H1 (cell line): ENCODE data around the gene ADAMTSL2. TPM values are rescaled to one million over a fixed set of nuclear protein-coding genes. Genes with fewer than 3 reads are reported as not detected.

Experiments used
- CTCF ChIA-PET: fragments of 300-600 bp; sonication (Branson Sonifier 250); formaldehyde crosslinking; loops from one replicate; lab custom pipeline; 2021; ENCODE audit not compliant: partially characterized antibody; lab: Charles Lee
- POLR2A ChIA-PET: fragments of 300-600 bp; sonication (Branson Sonifier 250); formaldehyde crosslinking; loops from one replicate; lab custom pipeline; 2021; ENCODE audit warnings: inconsistent platforms; ENCODE audit not compliant: partially characterized antibody; lab: Charles Lee
- DNase-seq, 2 experiments: peaks; one replicate each; pipeline versions ENCODE4 v3.0.0 to v3.0.0-alpha.2; 2010 to 2022; ENCODE audit warnings: low spot score in 2 of 2, low read depth in 1 of 2, mixed read lengths in 1 of 2
- FAIRE-seq: peaks from 2 replicates; lab custom pipeline; 2011; peaks lifted over from hg19 to GRCh38; lab: Jason Lieb, UNC
- H2AFZ ChIP-seq: 2 replicates; pipeline ENCODE4 v1.8.1; 2012; ENCODE audit warnings: low read length, inconsistent platforms
- H2AK5ac ChIP-seq: 2 replicates; pipeline ENCODE4 v1.6.1; 2013; ENCODE audit warnings: low read depth, low read length
- H2BK120ac ChIP-seq: replicated peaks from 2 replicates; pipeline ENCODE3; 2013; ENCODE audit warnings: low read depth, low read length, inconsistent platforms
- H2BK12ac ChIP-seq: 2 replicates; pipeline ENCODE4 v1.6.1; 2013; ENCODE audit warnings: low read depth, low read length
- H2BK15ac ChIP-seq: 2 replicates; pipeline ENCODE4 v1.6.1; 2013; ENCODE audit warnings: low read length
- H2BK20ac ChIP-seq: 2 replicates; pipeline ENCODE4 v1.6.1; 2013; ENCODE audit warnings: low read length
- H2BK5ac ChIP-seq: 2 replicates; pipeline ENCODE4 v1.6.1; 2013; ENCODE audit warnings: low read depth, low read length
- H3K14ac ChIP-seq: 2 replicates; pipeline ENCODE4 v1.6.1; 2013; ENCODE audit warnings: inconsistent platforms; ENCODE audit not compliant: insufficient read length
- H3K18ac ChIP-seq: 2 replicates; pipeline ENCODE4 v1.6.1; 2013; ENCODE audit warnings: low read length; ENCODE audit errors: extremely low read depth
- H3K23ac ChIP-seq: 2 replicates; pipeline ENCODE4 v1.6.1; 2013; ENCODE audit warnings: inconsistent platforms; ENCODE audit not compliant: insufficient read length
- H3K23me2 ChIP-seq: 2 replicates; pipeline ENCODE4 v1.6.1; 2013; ENCODE audit warnings: low read depth, low read length
- H3K27ac ChIP-seq: 2 replicates; pipeline ENCODE4 v1.6.1; 2011; ENCODE audit warnings: low read depth, low read length, inconsistent platforms
- H3K27me3 ChIP-seq, 4 experiments: replicated peaks in 1 of 4; 1 replicate in 1 of 4; 2 replicates in 3 of 4; pipeline versions ENCODE4 v1.6.1 to v1.8.1; 2011 to 2013; ENCODE audit warnings: low read length in 3 of 4, mild to moderate bottlenecking in 3 of 4, inconsistent platforms in 2 of 4, mixed read lengths in 2 of 4, moderate library complexity in 1 of 4; ENCODE audit not compliant: control insufficient read depth in 3 of 4, insufficient read depth in 3 of 4; ENCODE audit errors: extremely low read depth in 1 of 4
- H3K36me3 ChIP-seq, 4 experiments: 2 replicates each; pipeline versions ENCODE4 v1.6.1 to v1.8.1; 2011 to 2013; ENCODE audit warnings: mild to moderate bottlenecking in 4 of 4, low read length in 3 of 4, moderate library complexity in 2 of 4, control low read depth in 1 of 4, inconsistent platforms in 1 of 4; ENCODE audit not compliant: insufficient read depth in 4 of 4, control insufficient read depth in 2 of 4
- H3K4ac ChIP-seq: replicated peaks from 2 replicates; pipeline ENCODE3; 2013; ENCODE audit warnings: low read length, low read depth, mixed read lengths, inconsistent platforms; ENCODE audit not compliant: insufficient read length
- H3K4me1 ChIP-seq, 4 experiments: replicated peaks in 1 of 4; 1 replicate in 1 of 4; 2 replicates in 3 of 4; pipeline versions ENCODE4 v1.6.1 to v1.8.1; 2011 to 2013; ENCODE audit warnings: low read length in 3 of 4, inconsistent platforms in 2 of 4, mixed read lengths in 1 of 4; ENCODE audit not compliant: insufficient read depth in 4 of 4, control insufficient read depth in 3 of 4
- H3K4me2 ChIP-seq, 2 experiments: 2 replicates each; pipeline versions ENCODE4 v1.6.1 to v1.8.1; 2011 to 2013; ENCODE audit warnings: low read depth in 2 of 2, low read length in 2 of 2, control low read depth in 1 of 2, inconsistent platforms in 1 of 2, mild to moderate bottlenecking in 1 of 2; ENCODE audit not compliant: insufficient read depth in 1 of 2
- H3K4me3 ChIP-seq, 4 experiments: fragments of 200-600, 300-600 bp in 1 of 4; sonication (generic), shearing (Covaris generic), sonication (Bioruptor Twin) in 1 of 4; 2 replicates each; pipeline versions ENCODE4 v1.5.1 to v1.8.1; 2011 to 2016; ENCODE audit warnings: low read length in 4 of 4, low read depth in 3 of 4, control low read depth in 2 of 4, inconsistent platforms in 2 of 4, mild to moderate bottlenecking in 2 of 4, mixed read lengths in 1 of 4, moderate library complexity in 1 of 4; ENCODE audit not compliant: insufficient read depth in 2 of 4; ENCODE audit errors: extremely low read depth in 1 of 4
- H3K56ac ChIP-seq: replicated peaks from 2 replicates; pipeline ENCODE3; 2013; ENCODE audit warnings: low read depth, mild to moderate bottlenecking, mixed read lengths, low read length, inconsistent platforms; ENCODE audit not compliant: insufficient read length
- H3K79me1 ChIP-seq: 2 replicates; pipeline ENCODE4 v1.6.1; 2013; ENCODE audit warnings: low read depth, low read length, control low read depth
- H3K79me2 ChIP-seq, 2 experiments: 2 replicates each; pipeline versions ENCODE4 v1.6.1 to v1.8.1; 2012 to 2013; ENCODE audit warnings: low read length in 2 of 2, mild to moderate bottlenecking in 2 of 2, inconsistent platforms in 1 of 2; ENCODE audit not compliant: insufficient read depth in 2 of 2, control insufficient read depth in 1 of 2
- H3K9ac ChIP-seq, 4 experiments: replicated peaks in 1 of 4; 1 replicate in 1 of 4; 2 replicates in 3 of 4; pipeline versions ENCODE4 v1.6.1 to v1.8.1; 2011 to 2013; ENCODE audit warnings: low read depth in 3 of 4, low read length in 3 of 4, control low read depth in 2 of 4, mild to moderate bottlenecking in 2 of 4, moderate library complexity in 2 of 4, inconsistent platforms in 1 of 4; ENCODE audit errors: extremely low read depth in 1 of 4
- H3K9me3 ChIP-seq, 2 experiments: 2 replicates each; pipeline versions ENCODE4 v1.6.1 to v1.8.1; 2012 to 2013; ENCODE audit warnings: mild to moderate bottlenecking in 2 of 2, moderate library complexity in 2 of 2, control low read depth in 1 of 2, inconsistent platforms in 1 of 2, low read depth in 1 of 2, low read length in 1 of 2, mixed read lengths in 1 of 2; ENCODE audit not compliant: insufficient read depth in 2 of 2
- H4K20me1 ChIP-seq, 2 experiments: replicated peaks in 1 of 2; 2 replicates each; pipeline versions ENCODE3 to v1.8.1; 2011 to 2013; ENCODE audit warnings: inconsistent platforms in 2 of 2, low read length in 2 of 2, mild to moderate bottlenecking in 1 of 2; ENCODE audit not compliant: insufficient read depth in 2 of 2, control insufficient read depth in 1 of 2
- H4K5ac ChIP-seq: 2 replicates; pipeline ENCODE4 v1.6.1; 2013; ENCODE audit warnings: low read length, low read depth, mixed read lengths, inconsistent platforms; ENCODE audit not compliant: insufficient read length
- H4K8ac ChIP-seq: 2 replicates; pipeline ENCODE4 v1.8.0; 2013; ENCODE audit warnings: mild to moderate bottlenecking, moderate library complexity, low read length, inconsistent platforms; ENCODE audit not compliant: insufficient read depth; ENCODE audit errors: extremely low read depth
- H4K91ac ChIP-seq: replicated peaks from 2 replicates; pipeline ENCODE3; 2013; ENCODE audit warnings: low read length, mixed read lengths, inconsistent platforms; ENCODE audit not compliant: insufficient read length
- CBX8 ChIP-seq: fragments of 300-800, 300-1000 bp; sonication (generic); IDR thresholded peaks from 2 replicates; pipeline ENCODE4 v1.7.1; 2016; ENCODE audit warnings: low read depth, low read length, borderline replicate concordance
- CREB1 ChIP-seq: IDR thresholded peaks from 2 replicates; pipeline ENCODE4 v1.6.1; 2012; ENCODE audit warnings: inconsistent platforms
- CTBP2 ChIP-seq: IDR thresholded peaks from 2 replicates; pipeline ENCODE4 v1.7.0; 2011; ENCODE audit warnings: borderline replicate concordance, mild to moderate bottlenecking, moderate library complexity, mixed read lengths, low read length; ENCODE audit not compliant: insufficient read depth, insufficient read length
- CTCF ChIP-seq, 3 experiments: IDR thresholded peaks; 1 replicate in 2 of 3; 2 replicates in 1 of 3; pipeline versions ENCODE4 v1.5.1 to v1.6.1; 2011; ENCODE audit warnings: low read length in 3 of 3, mild to moderate bottlenecking in 3 of 3, inconsistent platforms in 2 of 3, low read depth in 1 of 3, moderate library complexity in 1 of 3; ENCODE audit not compliant: insufficient read depth in 1 of 3; ENCODE audit errors: control extremely low read depth in 1 of 3
- JUND ChIP-seq: IDR thresholded peaks from 2 replicates; pipeline ENCODE4 v1.6.1; 2011; ENCODE audit warnings: mild to moderate bottlenecking, improper control_type of control experiment, low read length
- NANOG ChIP-seq: IDR thresholded peaks from 2 replicates; pipeline ENCODE4 v1.6.1; 2011; ENCODE audit warnings: low read length, low read depth, mild to moderate bottlenecking, inconsistent platforms; ENCODE audit not compliant: insufficient read depth, poor library complexity, severe bottlenecking
- POLR2AphosphoS5 ChIP-seq: IDR thresholded peaks from 2 replicates; pipeline ENCODE4 v1.6.1; 2011; ENCODE audit warnings: low read depth, low read length
- RAD21 ChIP-seq, 2 experiments: IDR thresholded peaks in 1 of 2; conservative IDR thresholded peaks in 1 of 2; 2 replicates each; pipeline ENCODE4 v1.6.1; 2011; ENCODE audit warnings: low read depth in 2 of 2, low read length in 2 of 2, improper control_type of control experiment in 1 of 2, inconsistent platforms in 1 of 2, mild to moderate bottlenecking in 1 of 2, moderate library complexity in 1 of 2
- TBP ChIP-seq: IDR thresholded peaks from 2 replicates; pipeline ENCODE4 v1.6.1; 2011; ENCODE audit warnings: low read depth, low read length, improper control_type of control experiment
- WGBS, 2 experiments: shearing (Covaris generic) in 1 of 2; methylation state at CpG; one replicate each; pipeline versions ENCODE4 v1.1.6 to v1.1.7; 2013 to 2015; ENCODE audit warnings: low lambda C conversion rate in 2 of 2, mixed read lengths in 2 of 2, inconsistent platforms in 1 of 2, low coverage in 1 of 2, missing lambda C conversion rate in 1 of 2; ENCODE audit not compliant: insufficient replicate concordance in 2 of 2, insufficient coverage in 1 of 2, insufficient read length in 1 of 2; ENCODE audit errors: extremely low coverage in 1 of 2, missing lambda C conversion rate in 1 of 2; 5-methylcytosine and 5-hydroxymethylcytosine counted together
- polyA plus RNA-seq, 7 experiments: library from polyadenylated mRNA; depleted of rRNA in 3 of 7; stranded (reverse) in 5 of 7; unstranded in 2 of 7; fragments of >200 nt in 5 of 7; fragments of 200-250 nt in 2 of 7; gene quantifications; 1 replicate in 5 of 7; 2 replicates in 1 of 7; 4 replicates in 1 of 7; pipeline versions ENCODE4 v1.2.1 to v1.2.3, GENCODE V29; 2011 to 2013; ENCODE audit warnings: missing spikeins in 2 of 7, mixed read lengths in 2 of 7
- total RNA-seq: library from RNA; stranded (reverse); fragmentation: NEBNext Ultra II Directional; extraction: Animal tissue kit (Norgen Biotek cat#: 25700); gene quantifications from 2 replicates; pipeline ENCODE4 v1.2.1, GENCODE V29; 2021

Gene ADAMTSL2
- total and polyA plus RNA-seq, 2 of the 8 experiments (the other 6 are each of a cell fraction or from before 2014, with no cell fraction given), result 0.74 to 0.76 TPM

GRCh38 chr9:133540698-133541025 lies 6.2 kb downstream of the ADAMTSL2 start:
- Histone ChIP-seq H3K23me2 (no peaks in the 10 kb centered on the region), H3K4me1 (peaks cover 0 to 26% (median 13%) of the 10 kb centered on the region in 4 experiments; a peak in 5 of 7 replicates), H2AFZ (peak overlapping the region; percentile 67; the same call in 1 of the 2 replicates), H2AK5ac (no peak overlapping the region), H3K79me2 (no peaks in the 10 kb centered on the region), H3K27ac (no peak overlapping the region), H2BK12ac (no peak overlapping the region), H2BK15ac (no peak overlapping the region), H3K4me3 (no peak overlapping the region), H3K23ac (no peak overlapping the region), H4K91ac (no peak overlapping the region), H3K9ac (no peak overlapping the region), H2BK20ac (no peak overlapping the region), H3K4me2 (no peak overlapping the region; a peak in 1 of 4 replicates), H3K36me3 (no peaks in the 10 kb centered on the region), H3K14ac (no peak overlapping the region), H3K56ac (no peak overlapping the region), H4K20me1 (no peaks in the 10 kb centered on the region), H4K8ac (no peak overlapping the region), H2BK120ac (no peak overlapping the region), H3K4ac (no peak overlapping the region), H3K18ac (no peak overlapping the region), H3K79me1 (no peaks in the 10 kb centered on the region), H4K5ac (no peak overlapping the region), H2BK5ac (no peak overlapping the region), H3K27me3 (peaks cover 0 to 5% (median 3%) of the 10 kb centered on the region in 4 experiments; a peak in 3 of 7 replicates), H3K9me3 (no peaks in the 10 kb centered on the region)
- DNase-seq, result peak in 1 of 2 experiments; percentile 70
- FAIRE-seq, result no peak
- TF ChIP-seq CBX8, result no peak
- TF ChIP-seq JUND, result no peak
- TF ChIP-seq POLR2AphosphoS5, result no peak
- no peak for TF ChIP-seq CTBP2
- TF ChIP-seq RAD21 (IDR thresholded peaks at IDR 0.05 in 1 of 2, conservative IDR thresholded peaks at IDR 0.05 in 1 of 2; ENCODE audit: low read depth in 2 of 2, low read length in 2 of 2), result peak; percentile 31 to 41; a peak in 3 of 4 replicates
- TF ChIP-seq CTCF (IDR thresholded peaks at IDR 0.05; ENCODE audit: control extremely low read depth in 1 of 3, insufficient read depth in 1 of 3, low read depth in 1 of 3, low read length in 3 of 3), result peak in 2 of 3 experiments; percentile 38 to 72; a peak in 2 of 4 replicates
- 0 out of 2 replicates have a peak, but pooled peaks have one; percentile 36 for TF ChIP-seq CREB1
- no peak for TF ChIP-seq NANOG
- TF ChIP-seq TBP, result no peak; the same call in 1 of the 2 replicates
- CTCF ChIA-PET, result interaction anchor here (0.6 to 4.2 kb wide), 29 partner anchors 8 to 393 kb away, joined by 3 to 26 read pairs (median 5); no protein-coding TSS in a partner anchor
- WGBS, 2 experiments, result 68% methylated on average over 18 of the region's 18 CpGs; no CpG with 5 or more reads in 1 of the 2 experiments
- POLR2A ChIA-PET, result interaction anchor here (0.9 to 2.8 kb wide), 2 partner anchors 13 to 27 kb away, joined by 3 to 11 read pairs; no protein-coding TSS in a partner anchor
